GM12878 (cell line): ENCODE results near the gene RICTOR. TPM values are rescaled to one million over a fixed set of nuclear protein-coding genes. Genes with fewer than 3 reads are reported as not detected.

Experiments used
- ATAC-seq: fragments of 200-7000 bp; cut with Tn5 transposase; 3 replicates; pipeline ENCODE4 v1.9.1; 2020; ENCODE audit warnings: mild to moderate bottlenecking, moderate library complexity
- BruUV-seq: library from RNA; stranded (reverse); fragments of 400-500 nt; replicated peaks from 2 replicates; lab custom pipeline; 2021; lab: Mats Ljungman, UMichigan
- CTCF ChIA-PET: fragments of 300-600 bp; sonication (Branson Sonifier 250); formaldehyde crosslinking; extraction: SDS; loops from one replicate; lab custom pipeline; 2021; ENCODE audit warnings: inconsistent platforms; lab: Yijun Ruan, JAX
- POLR2A ChIA-PET: fragments of 350-600 bp; formaldehyde crosslinking; extraction: SDS; loops from one replicate; lab custom pipeline; 2021; ENCODE audit warnings: inconsistent platforms; lab: Charles Lee
- RAD21 ChIA-PET: fragments of 300-600 bp; sonication (Branson Sonifier 250); formaldehyde crosslinking; loops from one replicate; lab custom pipeline; 2023; ENCODE audit warnings: antibody characterized with exemption; ENCODE audit not compliant: unreplicated experiment; lab: Charles Lee
- SMC1A ChIA-PET: fragments of 300-600 bp; sonication (Branson Sonifier 250); formaldehyde crosslinking; loops from one replicate; lab custom pipeline; 2023; ENCODE audit not compliant: unreplicated experiment, uncharacterized antibody; lab: Charles Lee
- DNase-seq: peaks from one replicate; pipeline ENCODE4 v3.0.0-alpha.2; 2011; ENCODE audit warnings: low read depth, low spot score
- FAIRE-seq: peaks from 3 replicates; lab custom pipeline; 2011; peaks lifted over from hg19 to GRCh38; lab: Jason Lieb, UNC
- H2AFZ ChIP-seq: 2 replicates; pipeline ENCODE4 v1.6.0; 2011; ENCODE audit warnings: low read depth, low read length, control low read depth; ENCODE audit not compliant: control insufficient read depth
- H3K27ac ChIP-seq: 2 replicates; pipeline ENCODE4 v1.5.1; 2011; ENCODE audit warnings: control low read depth; ENCODE audit not compliant: control insufficient read depth, insufficient read depth
- H3K27me3 ChIP-seq, 2 experiments: replicated peaks in 1 of 2; 2 replicates each; pipeline versions ENCODE4 v1.6.0 to v1.6.1; 2011; ENCODE audit warnings: low read length in 1 of 2; ENCODE audit not compliant: control insufficient read depth in 2 of 2, insufficient read depth in 2 of 2
- H3K36me3 ChIP-seq, 2 experiments: 2 replicates each; pipeline ENCODE4 v1.5.1; 2011; ENCODE audit warnings: low read length in 1 of 2; ENCODE audit not compliant: control insufficient read depth in 2 of 2, insufficient read depth in 2 of 2
- H3K4me1 ChIP-seq: 2 replicates; pipeline ENCODE4 v1.6.1; 2011; ENCODE audit warnings: mild to moderate bottlenecking, low read length, moderate library complexity, mixed read lengths; ENCODE audit not compliant: control insufficient read depth, insufficient read depth
- H3K4me2 ChIP-seq: 2 replicates; pipeline ENCODE4 v1.6.0; 2011; ENCODE audit warnings: control low read depth; ENCODE audit not compliant: control insufficient read depth, insufficient read depth
- H3K4me3 ChIP-seq: fragments of 200-600 bp; sonication (generic); 2 replicates; pipeline ENCODE4 v1.5.1; 2016
- H3K79me2 ChIP-seq: 2 replicates; pipeline ENCODE4 v1.6.0; 2011; ENCODE audit warnings: low read length; ENCODE audit not compliant: control insufficient read depth, insufficient read depth
- H3K9ac ChIP-seq: 2 replicates; pipeline ENCODE4 v1.8.0; 2011; ENCODE audit warnings: low read length, control low read depth, mixed read lengths; ENCODE audit not compliant: control insufficient read depth, insufficient read depth
- H3K9me3 ChIP-seq: replicated peaks from 3 replicates; pipeline ENCODE4 v1.5.1; 2011; ENCODE audit warnings: mild to moderate bottlenecking, low read length; ENCODE audit not compliant: control insufficient read depth, insufficient read depth
- H4K20me1 ChIP-seq: 2 replicates; pipeline ENCODE4 v1.6.0; 2011; ENCODE audit not compliant: control insufficient read depth, insufficient read depth
- BCL11A ChIP-seq: IDR thresholded peaks from 2 replicates; pipeline ENCODE4 v1.6.1; 2011; ENCODE audit warnings: low read depth, low read length
- FOS ChIP-seq: IDR thresholded peaks from 3 replicates; pipeline ENCODE4 v1.6.1; 2011; ENCODE audit warnings: borderline replicate concordance; ENCODE audit not compliant: insufficient read length; ENCODE audit errors: extremely low read depth
- MXI1 ChIP-seq: fragments of 150-350 bp; IDR thresholded peaks from 2 replicates; pipeline ENCODE4 v1.6.1; 2011; ENCODE audit warnings: low read depth, mild to moderate bottlenecking, inconsistent platforms, low read length, improper control_type of control experiment
- NFYA ChIP-seq: IDR thresholded peaks from 2 replicates; pipeline ENCODE4 v1.6.1; 2011; ENCODE audit warnings: low read depth, mild to moderate bottlenecking, low read length, improper control_type of control experiment, borderline replicate concordance
- POU2F2 ChIP-seq: IDR thresholded peaks from 3 replicates; pipeline ENCODE4 v1.6.1; 2011; ENCODE audit warnings: low read depth, mild to moderate bottlenecking, low read length, borderline replicate concordance
- RB1 ChIP-seq: fragments of 450-650 bp; formaldehyde crosslinking; IDR thresholded peaks from 2 replicates; pipeline ENCODE4 v1.6.1; 2017; ENCODE audit warnings: mild to moderate bottlenecking, borderline replicate concordance
- TCF12 ChIP-seq: IDR thresholded peaks from 2 replicates; pipeline ENCODE4 v1.6.1; 2011; ENCODE audit warnings: low read depth, mild to moderate bottlenecking, low read length
- ZNF217 ChIP-seq: fragments of 450-650 bp; IDR thresholded peaks from 2 replicates; pipeline ENCODE4 v1.6.1; 2017; ENCODE audit warnings: antibody characterized with exemption, mild to moderate bottlenecking
- WGBS: methylation state at CpG from one replicate; pipeline ENCODE4 v1.1.6; 2016; ENCODE audit warnings: low lambda C conversion rate; ENCODE audit not compliant: insufficient replicate concordance, insufficient coverage; ENCODE audit errors: missing lambda C conversion rate; 5-methylcytosine and 5-hydroxymethylcytosine counted together
- in situ Hi-C: fragments of 300-500 bp; cut with MboI; formaldehyde crosslinking; loops from 9 replicates; pipeline ENCODE4 v1.14.3; 2018; ENCODE audit warnings: mixed read lengths
- intact Hi-C: fragments of 100-400 bp; cut with micrococcal nuclease; formaldehyde crosslinking; loops from one replicate; pipeline ENCODE4 v1.14.2; 2022; ENCODE audit not compliant: unreplicated experiment
- polyA plus RNA-seq, 11 experiments: library from polyadenylated mRNA; depleted of rRNA in 4 of 11; unstranded in 6 of 11; stranded (reverse) in 5 of 11; fragments of >200 nt; fragmentation: Nextera tagmentation in 4 of 11; fragmentation: Illumina TruSeq in 1 of 11; extraction: Ambion mirVana in 4 of 11; extraction: Trizol in 1 of 11; gene quantifications; 1 replicate in 1 of 11; 2 replicates in 10 of 11; pipeline versions ENCODE4 v1.2.1 to v1.2.3, GENCODE V29; 2011 to 2016; ENCODE audit warnings: inconsistent platforms in 2 of 11, missing spikeins in 2 of 11, low read depth in 1 of 11
- total RNA-seq, 4 experiments: library from RNA; depleted of rRNA in 3 of 4; stranded (reverse); fragments of >200 nt in 3 of 4; fragmentation: Illumina TruSeq in 1 of 4; extraction: Trizol in 1 of 4; gene quantifications; 2 replicates each; pipeline versions ENCODE4 v1.2.1 to v1.2.3, GENCODE V29; 2013 to 2021
- TF ChIP-seq, protein P1 (sequence below), 3 experiments: IDR thresholded peaks in 2 of 3; conservative IDR thresholded peaks in 1 of 3; 2 replicates each; pipeline ENCODE4 v1.5.1; 2011; ENCODE audit warnings: low read depth in 3 of 3, low read length in 3 of 3, mild to moderate bottlenecking in 3 of 3, control low read depth in 2 of 3, moderate library complexity in 2 of 3, inconsistent platforms in 1 of 3, mixed read lengths in 1 of 3; ENCODE audit not compliant: control insufficient read depth in 2 of 3, insufficient read depth in 1 of 3; ENCODE audit errors: extremely low read depth in 1 of 3
- TF ChIP-seq, protein P2 (sequence below): IDR thresholded peaks from 2 replicates; pipeline ENCODE4 v1.6.1; 2012; ENCODE audit warnings: low read depth, low read length, improper control_type of control experiment

Gene RICTOR
- total and polyA plus RNA-seq, 10 of the 15 experiments (the other 5 are each of a cell fraction or from before 2014, with no cell fraction given) = 2.7 to 23.0 (median 6.9) TPM

DNA sequence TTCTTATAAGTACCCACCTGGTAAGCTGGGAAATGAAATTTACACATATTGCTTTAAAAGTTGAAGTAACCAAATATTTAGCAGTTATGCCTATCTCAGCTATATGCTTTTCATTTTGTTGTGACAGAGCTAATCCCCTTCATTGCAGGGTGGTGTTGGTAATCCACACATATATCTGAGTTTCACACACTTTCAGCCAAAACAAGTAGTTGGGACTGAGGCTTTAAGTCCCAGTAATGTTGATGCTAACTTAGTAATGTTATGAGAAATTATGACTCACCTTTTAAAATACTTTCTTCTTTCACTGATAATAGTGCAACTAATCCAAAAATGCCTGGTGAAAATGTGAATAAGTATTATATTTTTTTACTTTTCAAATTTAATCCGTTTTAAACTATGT, 19.2 kb upstream of the RICTOR start:
- Histone ChIP-seq H3K27me3 (no peaks in the 10 kb centered on the region), H3K4me2 (no peak overlapping the region), H3K9me3 (no peaks in the 10 kb centered on the region; the same call in 2 of the 3 replicates), H3K9ac (no peak overlapping the region)
- WGBS = 0% methylated on average over 1 of the region's 1 CpG
- ChIA-PET SMC1A (no interaction called here), POLR2A (no interaction called here), CTCF (no interaction called here)
- intact Hi-C loops = no loop called here
- no peak for ATAC-seq
- no TSS peak for BruUV-seq
- no peak for DNase-seq
- no peak for TF ChIP-seq FOS
- TF ChIP-seq, all 136 proteins: peak for 0
- Histone ChIP-seq H3K4me1 (no peaks in the 10 kb centered on the region), H3K79me2 (no peaks in the 10 kb centered on the region), H2AFZ (no peak overlapping the region), H3K27ac (no peak overlapping the region), H4K20me1 (no peaks in the 10 kb centered on the region), H3K4me3 (no peak overlapping the region), H3K36me3 (no peaks in the 10 kb centered on the region)
- in situ Hi-C loops = loop anchor here (25.0 kb wide), 1 partner anchor 656 kb away; no protein-coding TSS in a partner anchor
- RAD21 ChIA-PET = no interaction called here
- FAIRE-seq = no peak

DNA sequence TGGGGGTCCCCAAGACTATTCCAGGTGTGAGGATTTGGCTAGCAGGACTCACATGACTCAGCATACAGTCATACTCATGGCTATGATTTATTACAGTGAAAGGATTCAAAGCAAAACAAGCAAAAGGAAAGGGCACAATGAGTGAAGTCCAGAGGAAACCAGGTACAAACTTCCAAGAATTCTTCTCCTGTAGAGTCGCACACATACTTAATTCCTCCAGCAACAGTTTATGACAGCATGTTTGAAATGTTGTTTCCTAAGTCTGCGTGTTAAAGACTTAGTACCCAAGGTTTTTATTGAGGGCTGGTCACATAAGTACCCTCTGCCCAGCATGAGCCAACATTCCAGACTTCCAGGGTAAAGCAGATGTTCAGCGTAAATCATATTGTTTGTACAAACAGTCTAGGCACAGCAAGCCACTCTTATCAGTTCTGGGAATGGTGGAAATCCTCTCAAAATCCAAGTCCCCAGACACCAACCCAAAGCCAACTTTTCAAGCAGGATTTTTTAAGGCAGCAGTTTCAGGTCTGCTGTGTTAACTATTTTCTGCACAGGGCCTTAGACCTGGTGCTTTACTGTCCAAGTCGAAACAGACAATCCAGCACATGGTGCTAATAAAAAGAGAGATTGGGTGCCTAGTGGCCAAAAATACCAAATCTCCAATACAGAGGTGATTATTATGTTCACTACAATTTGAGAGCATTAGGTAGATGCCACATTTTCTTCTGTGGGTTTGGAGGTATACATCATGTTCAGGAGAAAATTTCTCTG, 18.6 kb upstream of the RICTOR start:
- Histone ChIP-seq H3K79me2 (no peaks in the 10 kb centered on the region), H3K27me3 (no peaks in the 10 kb centered on the region), H2AFZ (no peak overlapping the region), H4K20me1 (no peaks in the 10 kb centered on the region), H3K4me1 (no peaks in the 10 kb centered on the region), H3K9me3 (no peaks in the 10 kb centered on the region; the same call in 2 of the 3 replicates), H3K4me3 (no peak overlapping the region), H3K36me3 (no peaks in the 10 kb centered on the region), H3K4me2 (no peak overlapping the region), H3K9ac (no peak overlapping the region), H3K27ac (no peak overlapping the region)
- ChIA-PET CTCF (no interaction called here), POLR2A (no interaction called here), RAD21 (no interaction called here), SMC1A (no interaction called here)
- no TSS peak for BruUV-seq
- no peak for ATAC-seq
- whole genome bisulfite sequencing = 60% methylated on average over 4 of the region's 4 CpGs
- intact Hi-C loops = no loop called here
- no peak for FAIRE-seq
- DNase-seq = no peak
- in situ Hi-C loops = loop anchor here (25.0 kb wide), 1 partner anchor 655 kb away; no protein-coding TSS in a partner anchor
- no peak for TF ChIP-seq TCF12
- TF ChIP-seq BCL11A = no peak
- TF ChIP-seq, protein P1, sequence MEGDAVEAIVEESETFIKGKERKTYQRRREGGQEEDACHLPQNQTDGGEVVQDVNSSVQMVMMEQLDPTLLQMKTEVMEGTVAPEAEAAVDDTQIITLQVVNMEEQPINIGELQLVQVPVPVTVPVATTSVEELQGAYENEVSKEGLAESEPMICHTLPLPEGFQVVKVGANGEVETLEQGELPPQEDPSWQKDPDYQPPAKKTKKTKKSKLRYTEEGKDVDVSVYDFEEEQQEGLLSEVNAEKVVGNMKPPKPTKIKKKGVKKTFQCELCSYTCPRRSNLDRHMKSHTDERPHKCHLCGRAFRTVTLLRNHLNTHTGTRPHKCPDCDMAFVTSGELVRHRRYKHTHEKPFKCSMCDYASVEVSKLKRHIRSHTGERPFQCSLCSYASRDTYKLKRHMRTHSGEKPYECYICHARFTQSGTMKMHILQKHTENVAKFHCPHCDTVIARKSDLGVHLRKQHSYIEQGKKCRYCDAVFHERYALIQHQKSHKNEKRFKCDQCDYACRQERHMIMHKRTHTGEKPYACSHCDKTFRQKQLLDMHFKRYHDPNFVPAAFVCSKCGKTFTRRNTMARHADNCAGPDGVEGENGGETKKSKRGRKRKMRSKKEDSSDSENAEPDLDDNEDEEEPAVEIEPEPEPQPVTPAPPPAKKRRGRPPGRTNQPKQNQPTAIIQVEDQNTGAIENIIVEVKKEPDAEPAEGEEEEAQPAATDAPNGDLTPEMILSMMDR (IDR thresholded peaks at IDR 0.05 in 2 of 3, conservative IDR thresholded peaks at IDR 0.05 in 1 of 3; ENCODE audit: control insufficient read depth in 2 of 3, extremely low read depth in 1 of 3, insufficient read depth in 1 of 3, low read depth in 3 of 3, low read length in 3 of 3) = no peak
- TF ChIP-seq, protein P2, sequence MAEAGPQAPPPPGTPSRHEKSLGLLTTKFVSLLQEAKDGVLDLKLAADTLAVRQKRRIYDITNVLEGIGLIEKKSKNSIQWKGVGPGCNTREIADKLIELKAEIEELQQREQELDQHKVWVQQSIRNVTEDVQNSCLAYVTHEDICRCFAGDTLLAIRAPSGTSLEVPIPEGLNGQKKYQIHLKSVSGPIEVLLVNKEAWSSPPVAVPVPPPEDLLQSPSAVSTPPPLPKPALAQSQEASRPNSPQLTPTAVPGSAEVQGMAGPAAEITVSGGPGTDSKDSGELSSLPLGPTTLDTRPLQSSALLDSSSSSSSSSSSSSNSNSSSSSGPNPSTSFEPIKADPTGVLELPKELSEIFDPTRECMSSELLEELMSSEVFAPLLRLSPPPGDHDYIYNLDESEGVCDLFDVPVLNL = no peak
- no peak for TF ChIP-seq MXI1
- no peak for TF ChIP-seq RB1
- TF ChIP-seq NFYA = no peak
- no peak for TF ChIP-seq POU2F2
- TF ChIP-seq ZNF217 = no peak
